Ovary (tissue), 3 donors: Measurements from ENCODE around the gene ZNF236.

Experiments used
- CTCF ChIP-seq, 3 donors: fragments of 450-650 bp in 2 of 3; fragments of 200-600 bp in 1 of 3; IDR thresholded peaks; one replicate each; pipeline versions ENCODE4 v1.5.1 to v1.8.0; 2016 to 2022; ENCODE audit warnings: antibody characterized with exemption in 3 of 3, mild to moderate bottlenecking in 1 of 3
- EP300 ChIP-seq: sonication (generic); formaldehyde crosslinking; IDR thresholded peaks from one replicate; pipeline ENCODE4 v1.6.1; 2017; ENCODE audit warnings: antibody characterized with exemption
- POLR2A ChIP-seq: fragments of 450-650 bp; IDR thresholded peaks from one replicate; pipeline ENCODE4 v1.6.1; 2017; ENCODE audit warnings: antibody characterized with exemption, mild to moderate bottlenecking, moderate library complexity
- donor health status: DM: no; HTN: no; CAD: no.

- no peak for TF ChIP-seq CTCF (IDR thresholded peaks at IDR 0.05)
- TF ChIP-seq EP300, result no peak
- TF ChIP-seq POLR2A, result no peak
Observed at GRCh38 chr18:76791106-76791505, 31.3 kb upstream of the ZNF236 start.
